Measurements from ENCODE around the gene SMPD2. TPM values are rescaled to one million over a fixed set of nuclear protein-coding genes. Genes with fewer than 3 reads are reported as not detected.

Gene SMPD2
- total and polyA plus RNA-seq, 2 of the 4 experiments (the other 2 are of a cell fraction), result 7.7 to 9.0 TPM

DNA sequence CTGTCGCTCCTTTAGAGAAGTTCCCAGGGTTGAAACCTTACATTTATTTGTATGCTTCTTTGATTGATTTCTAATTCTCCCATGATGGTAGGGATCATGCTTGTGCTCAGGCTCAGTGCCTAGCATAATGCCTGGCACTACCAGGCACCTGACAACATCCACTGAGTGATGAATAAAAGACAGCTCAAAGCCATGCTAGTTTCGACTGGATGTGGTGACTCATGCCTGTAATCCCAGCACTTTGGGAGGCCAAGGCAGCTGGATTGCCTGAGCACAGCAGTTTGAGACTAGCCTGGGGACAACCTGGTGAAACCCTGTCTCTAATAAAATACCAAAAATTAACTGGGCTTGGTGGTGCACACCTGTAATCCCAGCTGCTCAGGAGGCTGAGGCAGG lies 46.6 kb upstream of the SMPD2 start:
- Histone ChIP-seq H4K5ac (ENCODE audit: low read depth, low read length) (no peak overlapping the region), H2AK9ac (replicated peaks; ENCODE audit: low read depth, low read length, poor library complexity) (no peak overlapping the region), H3K4me1 (ENCODE audit: control insufficient read depth, insufficient read depth, low read length) (no peaks in the 10 kb centered on the region), H3K36me3 (ENCODE audit: control insufficient read depth, insufficient read depth, low read length) (no peaks in the 10 kb centered on the region), H2BK15ac (ENCODE audit: low read depth, low read length) (no peak overlapping the region), H3K4me2 (ENCODE audit: low read depth, low read length) (no peak overlapping the region), H3K18ac (ENCODE audit: low read depth, low read length) (no peak overlapping the region), H3K23ac (ENCODE audit: low read depth, low read length) (no peak overlapping the region), H3K56ac (ENCODE audit: extremely low read depth, insufficient read depth, low read length) (no peak overlapping the region), H3K9me3 (ENCODE audit: control insufficient read depth, insufficient read depth, low read length) (no peaks in the 10 kb centered on the region), H4K8ac (ENCODE audit: low read depth in 2 of 2, low read length in 2 of 2) (no peak overlapping the region), H2BK120ac (ENCODE audit: low read depth, low read length) (no peak overlapping the region), H3K14ac (replicated peaks; ENCODE audit: low read depth, low read length) (no peak overlapping the region), H3K9me1 (ENCODE audit: insufficient read depth, low read length) (no peaks in the 10 kb centered on the region), H3K79me1 (ENCODE audit: low read depth in 1 of 2, low read length in 2 of 2) (no peaks in the 10 kb centered on the region), H3K27me3 (ENCODE audit: control insufficient read depth, insufficient read depth, low read length) (peaks cover 15% of the 10 kb centered on the region), H3K9ac (ENCODE audit: low read depth, low read length) (no peak overlapping the region), H2BK5ac (ENCODE audit: low read depth, low read length, poor library complexity, severe bottlenecking) (no peak overlapping the region), H2BK20ac (ENCODE audit: low read depth, low read length) (no peak overlapping the region), H2AFZ (replicated peaks; ENCODE audit: low read length, poor library complexity) (no peak overlapping the region), H4K20me1 (ENCODE audit: insufficient read depth, low read length) (no peaks in the 10 kb centered on the region), H3K27ac (ENCODE audit: insufficient read depth, low read length) (no peak overlapping the region), H3K4me3 (ENCODE audit: insufficient read depth, low read depth, low read length) (no peak overlapping the region), H4K91ac (ENCODE audit: insufficient read depth, low read depth, low read length) (no peak overlapping the region), H3K4ac (ENCODE audit: low read depth, low read length) (no peak overlapping the region), H2AK5ac (ENCODE audit: low read depth, low read length) (no peak overlapping the region)
- TF ChIP-seq POLR2A (IDR thresholded peaks at IDR 0.05; ENCODE audit: low read depth, low read length) (no peak), NFE2L2 (IDR thresholded peaks at IDR 0.05; ENCODE audit: low read depth, low read length) (no peak), MXI1 (IDR thresholded peaks at IDR 0.05; ENCODE audit: borderline replicate concordance, low read depth, low read length) (no peak), RFX5 (IDR thresholded peaks at IDR 0.05; ENCODE audit: low read depth, low read length) (no peak), FOS (IDR thresholded peaks at IDR 0.05; ENCODE audit: low read depth, low read length) (peak; percentile 29; the same call in 1 of the 2 replicates)
- intact Hi-C loops (cut with micrococcal nuclease), result no loop called here
- in situ Hi-C loops (cut with MboI; ENCODE audit: low sequenced_read_pairs), result loop anchor here (25.0 kb wide), 2 partner anchors 207 to 857 kb away; no protein-coding TSS in a partner anchor
- CTCF ChIA-PET, result interaction anchor here (0.7 to 0.8 kb wide), 2 partner anchors 13 to 18 kb away, joined by 3 read pairs; no protein-coding TSS in a partner anchor
- DNase-seq, result peak; percentile 22
- dilution Hi-C loops (cut with HindIII; ENCODE audit: low sequenced_read_pairs, unreplicated experiment), result no loop called here
- peak; percentile 47; the same call in 1 of the 2 replicates for ATAC-seq (ENCODE audit: low read depth)
- WGBS, 2 experiments (ENCODE audit: extremely low coverage in 2 of 2, insufficient read length in 1 of 2), result no CpG with 5 or more reads among the region's 2 CpGs
- POLR2A ChIA-PET (ENCODE audit: unreplicated experiment), result no interaction called here
- no TSS peak for BruUV-seq (replicated peaks)

Data from IMR-90 (cell line).